ENCODE measurements around the gene BHLHA9. TPM values are rescaled to one million over a fixed set of nuclear protein-coding genes. Genes with fewer than 3 reads are reported as not detected.

BHLHA9 gene
- total RNA-seq, 1 donor from 2014 or later, result not detected

DNA sequence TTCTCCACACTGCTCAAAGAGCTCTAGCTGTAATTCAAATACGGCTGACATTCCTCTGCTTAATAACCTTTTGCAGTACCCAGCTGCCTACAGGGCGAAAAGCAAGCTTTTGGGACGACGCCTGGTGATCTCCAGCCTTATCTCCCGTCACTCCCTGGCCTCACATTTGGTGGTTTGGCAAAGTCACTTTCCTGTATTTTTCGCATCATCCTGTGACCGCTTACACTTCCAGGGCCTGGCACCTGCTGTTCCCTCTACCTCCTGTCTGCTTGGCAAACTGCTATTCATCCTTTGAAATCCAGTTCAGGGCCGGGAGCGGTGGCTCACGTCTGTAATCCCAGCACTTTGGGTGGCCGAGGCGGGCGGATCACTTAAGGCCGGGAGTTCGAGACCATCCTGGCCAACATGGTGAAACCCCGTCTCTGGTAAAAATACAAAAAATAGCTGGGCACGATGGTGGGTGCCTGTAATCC is 2.7 kb upstream of the BHLHA9 start:
- H3K4me1 ChIP-seq, result peaks cover 34% of the 10 kb centered on the region

GRCh38 chr17:1271030-1271423 is 783 bp downstream of the BHLHA9 start:
- TF ChIP-seq CTCF (IDR thresholded peaks at IDR 0.05; ENCODE audit: borderline replicate concordance), result no peak
- H3K4me1 ChIP-seq, result peaks cover 34% of the 10 kb centered on the region
- no peak overlapping the region for H3K27ac ChIP-seq (replicated peaks)
- H3K36me3 ChIP-seq, result no peaks in the 10 kb centered on the region
- no peak overlapping the region for H3K4me3 ChIP-seq
- H3K9me3 ChIP-seq (replicated peaks), result no peaks in the 10 kb centered on the region
- intact Hi-C loops (cut with micrococcal nuclease), result no loop called here
- DNase-seq, result no peak
- H3K27me3 ChIP-seq (ENCODE audit: low read depth), result peaks cover 59% of the 10 kb centered on the region

More for the DNA sequence above, 2.7 kb upstream of the BHLHA9 start:
- Histone ChIP-seq H3K4me3 (peak overlapping the region; percentile 87), H3K9me3 (replicated peaks) (no peaks in the 10 kb centered on the region), H3K27ac (replicated peaks) (peak overlapping the region; percentile 95), H3K36me3 (no peaks in the 10 kb centered on the region), H3K27me3 (ENCODE audit: low read depth) (peaks cover 34% of the 10 kb centered on the region)
- no peak for TF ChIP-seq CTCF (IDR thresholded peaks at IDR 0.05; ENCODE audit: borderline replicate concordance)
- intact Hi-C loops (cut with micrococcal nuclease), result no loop called here
- DNase-seq, result no peak

DNA sequence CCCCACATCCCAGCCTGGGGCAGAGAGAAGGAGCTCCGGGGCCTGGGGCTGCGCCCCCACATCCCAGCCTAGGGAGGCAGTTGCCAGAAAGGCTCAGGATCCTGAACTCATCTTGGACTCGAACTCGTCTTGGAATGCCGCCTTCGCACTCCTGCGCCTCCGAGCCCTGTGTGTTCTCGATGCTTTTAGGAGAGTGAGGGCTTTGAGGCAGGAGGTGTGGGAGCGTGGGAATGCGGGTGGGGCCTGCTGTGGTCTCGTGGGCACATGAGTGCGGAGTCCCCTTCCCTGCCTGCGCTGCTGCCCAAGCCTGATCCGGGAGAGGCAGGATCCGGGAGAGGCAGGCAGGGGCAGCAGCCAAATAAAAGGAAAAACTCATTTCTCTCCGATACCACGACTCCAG is 1.2 kb downstream of the BHLHA9 start:
- Histone ChIP-seq H3K4me1 (peaks cover 34% of the 10 kb centered on the region), H3K4me3 (no peak overlapping the region), H3K36me3 (no peaks in the 10 kb centered on the region), H3K27me3 (ENCODE audit: low read depth) (peaks cover 62% of the 10 kb centered on the region), H3K27ac (replicated peaks) (no peak overlapping the region), H3K9me3 (replicated peaks) (no peaks in the 10 kb centered on the region)
- intact Hi-C loops (cut with micrococcal nuclease), result no loop called here
- DNase-seq, result no peak
- TF ChIP-seq CTCF (IDR thresholded peaks at IDR 0.05; ENCODE audit: borderline replicate concordance), result no peak

GRCh38 chr17:1272701-1273100 is 2.5 kb downstream of the BHLHA9 start:
- no peak overlapping the region for H3K27ac ChIP-seq (replicated peaks)
- intact Hi-C loops (cut with micrococcal nuclease), result no loop called here
- H3K4me3 ChIP-seq, result no peak overlapping the region
- no peak for TF ChIP-seq CTCF (IDR thresholded peaks at IDR 0.05; ENCODE audit: borderline replicate concordance)
- DNase-seq, result no peak
- peaks cover 26% of the 10 kb centered on the region for H3K4me1 ChIP-seq
- no peaks in the 10 kb centered on the region for H3K36me3 ChIP-seq
- no peaks in the 10 kb centered on the region for H3K9me3 ChIP-seq (replicated peaks)
- peaks cover 71% of the 10 kb centered on the region for H3K27me3 ChIP-seq (ENCODE audit: low read depth)

GRCh38 chr17:1273492-1274244 is 3.4 kb downstream of the BHLHA9 start:
- no peak overlapping the region for H3K27ac ChIP-seq (replicated peaks)
- DNase-seq, result no peak
- TF ChIP-seq CTCF (IDR thresholded peaks at IDR 0.05; ENCODE audit: borderline replicate concordance), result no peak
- H3K4me3 ChIP-seq, result no peak overlapping the region
- no peaks in the 10 kb centered on the region for H3K9me3 ChIP-seq (replicated peaks)
- H3K27me3 ChIP-seq (ENCODE audit: low read depth), result peaks cover 79% of the 10 kb centered on the region
- intact Hi-C loops (cut with micrococcal nuclease), result no loop called here
- peaks cover 16% of the 10 kb centered on the region for H3K4me1 ChIP-seq
- no peaks in the 10 kb centered on the region for H3K36me3 ChIP-seq

All from left ventricle myocardium inferior (tissue), 1 donor.